Adipocyte (in vitro differentiated cells): ENCODE data around the gene RHOBTB3.
A peak's percentile ranks its signal among the peaks of the same experiment; 100 is the strongest.

Source experiments
- DNase-seq: peaks from one replicate; pipeline ENCODE4 v3.0.0-alpha.2; 2015; ENCODE audit warnings: low read depth
- H3K27me3 ChIP-seq: replicated peaks from 2 replicates; pipeline ENCODE4 v1.7.0; 2013; ENCODE audit warnings: mild to moderate bottlenecking, low read length, moderate library complexity; ENCODE audit not compliant: control insufficient read depth, insufficient read depth
- H3K36me3 ChIP-seq: 2 replicates; pipeline ENCODE4 v1.7.0; 2013; ENCODE audit warnings: low read length, mild to moderate bottlenecking, moderate library complexity; ENCODE audit not compliant: control insufficient read depth, insufficient read depth, severe bottlenecking
- H3K4me1 ChIP-seq: 2 replicates; pipeline ENCODE4 v1.7.0; 2013; ENCODE audit warnings: mild to moderate bottlenecking, low read length, moderate library complexity; ENCODE audit not compliant: control insufficient read depth, insufficient read depth
- H3K4me3 ChIP-seq: 2 replicates; pipeline ENCODE4 v1.7.0; 2013; ENCODE audit warnings: mild to moderate bottlenecking, low read length, moderate library complexity
- H3K9ac ChIP-seq: 2 replicates; pipeline ENCODE4 v1.7.0; 2013; ENCODE audit warnings: mild to moderate bottlenecking, low read length, moderate library complexity
- H3K9me3 ChIP-seq: 2 replicates; pipeline ENCODE4 v1.7.0; 2013; ENCODE audit warnings: mild to moderate bottlenecking, low read length, moderate library complexity; ENCODE audit not compliant: control insufficient read depth

Gene RHOBTB3

DNA sequence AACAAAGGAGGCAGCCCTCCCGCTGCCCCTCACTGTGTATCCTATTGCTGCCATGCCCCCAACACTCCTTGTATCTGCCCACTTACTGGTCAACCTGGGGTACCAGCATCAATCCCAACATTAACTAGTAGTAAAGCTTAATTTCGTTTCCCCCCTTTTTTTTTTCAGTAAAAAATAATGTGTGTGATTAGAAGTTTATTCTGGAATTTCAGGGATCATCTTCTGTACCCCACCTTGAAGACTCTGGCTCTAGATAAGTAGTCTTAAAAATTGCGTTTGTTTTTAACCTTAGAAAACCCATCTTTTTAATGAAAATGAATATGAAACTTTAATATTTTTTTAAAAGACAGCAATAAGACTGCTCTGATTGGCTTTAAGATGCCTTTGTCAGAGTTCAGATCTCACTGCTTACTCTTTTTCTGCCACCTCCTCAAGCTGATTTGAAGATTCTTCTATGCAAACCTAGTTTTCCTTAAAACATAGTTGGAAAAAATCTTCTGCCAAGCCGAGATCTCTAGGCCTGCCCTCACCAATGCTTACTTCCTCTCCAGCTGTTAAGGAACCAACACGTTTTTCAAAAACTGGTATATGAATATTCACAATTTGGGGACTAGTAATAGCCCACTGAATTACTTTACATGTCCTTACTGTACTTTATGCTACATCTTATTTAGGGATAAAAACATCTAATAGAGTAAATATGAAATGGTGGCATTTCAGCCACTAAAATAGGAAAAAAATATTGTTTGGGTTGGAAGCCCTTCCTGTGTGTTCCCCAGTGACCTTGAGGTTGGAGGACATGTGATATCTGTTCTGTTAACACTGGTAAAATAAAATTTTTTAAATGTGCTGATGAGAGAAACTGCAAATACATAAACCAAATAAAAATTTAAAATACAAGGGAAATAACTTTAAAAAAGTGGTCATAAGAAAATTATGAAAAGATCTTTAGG, 4.0 kb upstream of the RHOBTB3 start:
- Histone ChIP-seq H3K27me3 (no peaks in the 10 kb centered on the region), H3K4me3 (peak overlapping the region; percentile 61), H3K36me3 (no peaks in the 10 kb centered on the region), H3K4me1 (peaks cover 77% of the 10 kb centered on the region), H3K9me3 (no peaks in the 10 kb centered on the region), H3K9ac (peak overlapping the region; percentile 73)
- DNase-seq = no peak

DNA sequence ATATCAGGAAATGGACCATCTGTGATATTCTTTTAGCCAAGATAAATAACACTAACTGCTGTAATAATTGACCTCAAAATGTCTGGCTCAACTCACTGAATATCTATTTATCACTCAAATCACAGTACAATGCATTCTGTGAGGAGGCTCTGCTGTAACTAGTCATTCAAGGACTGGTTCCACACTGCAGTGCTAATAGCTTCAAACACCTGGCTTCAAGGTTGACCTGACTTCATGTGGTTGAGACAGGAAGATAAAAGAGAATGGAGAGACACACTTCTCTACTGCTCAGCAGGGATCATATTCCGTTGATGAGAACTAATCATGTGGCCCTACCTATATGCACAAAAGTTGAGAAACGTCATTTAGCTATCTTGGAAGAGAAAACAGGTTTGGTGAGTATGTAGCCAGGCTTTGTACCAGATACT, 3.4 kb upstream of the RHOBTB3 start:
- no peaks in the 10 kb centered on the region for H3K27me3 ChIP-seq
- peaks cover 76% of the 10 kb centered on the region for H3K4me1 ChIP-seq
- DNase-seq = no peak
- no peak overlapping the region for H3K4me3 ChIP-seq
- H3K9ac ChIP-seq = no peak overlapping the region
- no peaks in the 10 kb centered on the region for H3K9me3 ChIP-seq
- H3K36me3 ChIP-seq = no peaks in the 10 kb centered on the region

DNA sequence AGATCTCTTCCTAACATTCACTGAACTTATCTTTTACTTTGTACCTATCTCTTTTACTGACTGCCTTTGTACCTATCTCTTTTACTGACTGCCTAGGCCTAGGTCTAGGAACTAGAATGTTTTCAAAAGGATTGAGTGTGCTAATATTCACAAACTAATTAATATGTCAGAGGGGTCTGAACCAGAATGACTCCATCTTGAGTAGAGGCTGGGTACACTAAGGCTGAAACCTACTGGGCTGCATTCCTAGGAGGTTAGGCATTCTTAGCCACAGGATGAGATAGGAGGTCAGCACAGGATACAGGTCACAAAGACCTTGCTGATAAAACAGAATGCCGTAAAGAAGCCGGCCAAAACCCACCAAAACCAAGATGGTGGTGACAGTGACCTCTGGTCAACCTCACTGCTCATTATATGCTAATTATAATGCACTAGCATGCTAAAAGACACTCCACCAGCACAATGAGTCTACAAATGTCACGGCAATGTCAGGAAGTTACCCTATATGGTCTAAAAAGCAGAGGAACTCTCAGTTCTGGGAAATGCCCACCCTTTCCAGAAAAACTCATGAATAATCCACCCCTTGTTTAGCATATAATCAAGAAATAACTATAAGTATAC, 2.5 kb upstream of the RHOBTB3 start:
- no peak for DNase-seq
- Histone ChIP-seq H3K4me3 (no peak overlapping the region), H3K27me3 (no peaks in the 10 kb centered on the region)

DNA sequence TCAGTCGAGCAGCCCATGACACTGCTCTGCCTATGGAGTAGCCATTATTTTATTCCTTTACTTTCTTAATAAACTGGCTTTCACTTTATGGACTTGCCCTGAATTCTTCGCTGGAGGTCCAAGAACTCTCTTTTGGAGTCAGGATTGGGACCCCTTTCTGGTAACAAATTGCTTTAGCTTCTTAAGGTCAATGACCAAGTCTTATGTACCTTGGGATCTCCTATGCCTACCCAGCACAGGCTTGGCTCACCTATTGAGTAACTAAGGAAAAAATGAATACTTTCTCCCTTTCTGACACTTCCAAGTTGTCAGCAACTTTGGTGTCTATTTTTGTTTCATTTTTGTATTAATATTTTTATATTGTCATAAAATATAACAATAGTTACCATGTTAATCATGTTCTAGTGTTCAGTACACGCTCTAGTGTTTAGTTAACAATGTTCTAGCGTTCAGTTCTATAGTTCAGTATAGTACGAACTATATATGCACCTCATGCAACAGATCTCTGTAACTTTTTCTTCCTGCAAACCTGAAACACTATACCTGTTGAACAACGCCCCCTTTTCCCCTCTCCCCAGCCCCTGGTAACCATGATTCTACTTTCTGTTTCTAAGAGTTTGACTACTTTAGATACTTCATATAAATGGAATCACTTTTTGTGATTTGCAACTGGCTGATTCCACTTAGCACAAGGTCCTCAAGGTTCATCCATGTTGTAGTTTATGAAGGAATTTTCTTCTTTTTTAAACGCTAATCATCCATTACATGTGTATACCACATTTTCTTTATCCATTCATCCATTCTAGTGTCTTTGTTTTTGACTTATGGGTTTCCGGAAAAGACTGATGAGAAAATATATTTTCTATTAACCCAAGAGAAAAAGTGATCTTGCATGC, 1.8 kb upstream of the RHOBTB3 start:
- Histone ChIP-seq H3K36me3 (no peaks in the 10 kb centered on the region), H3K4me3 (peak overlapping the region; percentile 99), H3K9ac (peak overlapping the region; percentile 99), H3K27me3 (no peaks in the 10 kb centered on the region), H3K4me1 (peaks cover 67% of the 10 kb centered on the region), H3K9me3 (no peaks in the 10 kb centered on the region)
- no peak for DNase-seq

More for the DNA sequence above, 2.5 kb upstream of the RHOBTB3 start:
- Histone ChIP-seq H3K9me3 (no peaks in the 10 kb centered on the region), H3K4me1 (peaks cover 70% of the 10 kb centered on the region), H3K9ac (no peak overlapping the region), H3K36me3 (no peaks in the 10 kb centered on the region)

DNA sequence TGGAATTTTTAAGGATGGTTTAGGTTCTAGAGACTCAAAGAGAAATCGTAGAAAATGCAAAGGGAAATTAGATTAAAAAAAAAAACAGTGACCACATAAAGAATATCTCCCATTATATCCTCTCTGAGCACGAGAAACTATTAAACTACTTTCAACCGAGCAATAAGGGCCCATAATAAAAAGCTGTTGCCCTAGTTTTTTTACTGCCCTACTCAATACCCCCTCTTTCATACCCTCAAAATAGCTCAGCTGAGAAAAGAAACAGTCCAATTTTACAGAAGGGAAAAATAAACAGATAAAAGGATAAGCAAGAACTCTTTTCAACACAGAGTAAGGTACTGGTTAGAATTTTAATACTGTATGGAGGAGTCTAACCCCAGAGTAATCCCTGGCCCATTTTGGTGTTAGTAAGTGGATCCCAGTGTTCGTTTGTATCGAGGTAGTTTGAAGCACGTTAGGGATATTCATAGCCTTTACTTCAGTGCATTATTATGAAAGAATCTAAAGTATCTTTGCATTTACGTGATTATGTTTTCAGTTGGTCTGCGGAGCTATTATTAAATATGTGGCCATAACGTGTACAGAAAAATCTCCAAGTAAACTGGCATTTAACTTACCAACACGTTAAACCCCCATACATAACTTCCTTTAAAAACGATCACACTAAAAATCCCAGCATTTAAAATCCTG, 980 bp upstream of the RHOBTB3 start:
- peak overlapping the region; percentile 99 for H3K9ac ChIP-seq
- no peaks in the 10 kb centered on the region for H3K27me3 ChIP-seq
- H3K9me3 ChIP-seq = no peaks in the 10 kb centered on the region
- peak overlapping the region; percentile 99 for H3K4me3 ChIP-seq
- peaks cover 67% of the 10 kb centered on the region for H3K4me1 ChIP-seq
- no peaks in the 10 kb centered on the region for H3K36me3 ChIP-seq
- DNase-seq = no peak

DNA sequence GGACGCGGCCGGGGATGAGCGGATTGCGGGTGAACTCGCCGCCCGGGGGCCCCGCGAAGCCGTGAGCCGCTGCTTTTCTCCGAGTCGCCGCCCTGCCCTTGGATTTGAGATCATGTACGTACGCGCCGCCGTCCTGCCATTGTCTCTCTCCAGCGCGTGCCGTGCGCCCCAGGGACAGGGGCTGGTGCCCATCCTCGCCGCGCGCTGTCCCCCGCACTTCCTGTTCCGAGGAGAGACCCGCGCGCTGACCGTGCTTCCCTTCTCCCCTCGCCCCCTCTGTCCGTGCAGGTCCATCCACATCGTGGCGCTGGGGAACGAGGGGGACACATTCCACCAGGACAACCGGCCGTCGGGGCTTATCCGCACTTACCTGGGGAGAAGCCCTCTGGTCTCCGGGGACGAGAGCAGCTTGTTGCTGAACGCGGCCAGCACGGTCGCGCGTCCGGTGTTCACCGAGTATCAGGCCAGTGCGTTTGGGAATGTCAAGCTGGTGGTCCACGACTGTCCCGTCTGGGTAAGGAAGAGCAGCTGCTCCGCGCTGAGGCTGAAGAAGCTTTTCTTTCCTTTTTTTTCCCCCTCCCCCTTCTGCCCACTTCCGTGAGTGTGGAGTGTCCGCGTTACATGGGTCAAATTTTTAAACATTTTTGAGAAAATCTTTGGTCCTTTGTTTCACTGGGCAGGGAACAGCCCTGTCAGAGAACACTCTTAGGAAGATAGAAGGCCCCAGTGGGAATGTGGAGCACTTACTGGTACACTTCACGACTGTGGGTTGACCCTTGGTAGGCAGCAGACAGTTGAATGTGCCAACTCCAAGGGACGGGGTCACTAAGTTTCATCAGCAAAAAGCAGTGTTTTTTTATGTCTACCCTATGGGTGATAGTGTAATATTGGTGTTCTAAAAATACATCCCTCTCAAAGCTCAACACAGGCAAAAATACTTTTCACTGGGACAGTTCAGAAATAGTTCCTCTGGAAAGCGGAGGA, 727 bp downstream of the RHOBTB3 start:
- Histone ChIP-seq H3K9me3 (no peaks in the 10 kb centered on the region), H3K9ac (peak overlapping the region; percentile 99), H3K27me3 (no peaks in the 10 kb centered on the region), H3K36me3 (peaks cover 7% of the 10 kb centered on the region), H3K4me1 (peaks cover 66% of the 10 kb centered on the region), H3K4me3 (peak overlapping the region; percentile 99)
- DNase-seq = peak; percentile 56

DNA sequence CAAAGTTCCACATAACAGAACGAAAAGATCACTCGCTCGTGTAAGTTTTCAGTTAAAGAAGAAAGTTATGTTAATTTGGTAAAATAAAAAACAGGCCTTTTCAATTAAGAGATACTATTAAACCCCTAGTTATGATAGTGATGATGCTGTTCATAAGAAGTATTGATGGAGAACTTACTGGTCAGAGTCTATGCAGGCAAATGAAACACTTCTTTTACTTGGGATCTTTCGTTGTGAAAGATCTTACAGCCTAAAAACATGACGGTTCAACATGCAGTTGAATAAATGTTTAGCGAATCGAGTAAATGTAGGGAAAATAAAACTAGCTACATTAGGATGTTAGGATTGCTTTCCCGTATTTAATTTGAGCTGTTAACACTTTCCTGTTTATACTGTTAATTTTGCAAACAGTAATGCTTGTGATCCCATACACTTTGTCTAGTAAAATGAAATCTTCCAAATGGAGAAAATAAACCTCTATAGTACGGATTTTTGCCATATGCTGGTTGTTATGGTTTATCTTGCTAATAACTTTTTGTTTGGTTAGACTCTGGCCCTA, 2.0 kb downstream of the RHOBTB3 start:
- Histone ChIP-seq H3K27me3 (no peaks in the 10 kb centered on the region), H3K4me3 (peak overlapping the region; percentile 99), H3K9me3 (no peaks in the 10 kb centered on the region), H3K36me3 (peaks cover 20% of the 10 kb centered on the region), H3K4me1 (peaks cover 58% of the 10 kb centered on the region), H3K9ac (peak overlapping the region; percentile 99)
- peak; percentile 19 for DNase-seq

DNA sequence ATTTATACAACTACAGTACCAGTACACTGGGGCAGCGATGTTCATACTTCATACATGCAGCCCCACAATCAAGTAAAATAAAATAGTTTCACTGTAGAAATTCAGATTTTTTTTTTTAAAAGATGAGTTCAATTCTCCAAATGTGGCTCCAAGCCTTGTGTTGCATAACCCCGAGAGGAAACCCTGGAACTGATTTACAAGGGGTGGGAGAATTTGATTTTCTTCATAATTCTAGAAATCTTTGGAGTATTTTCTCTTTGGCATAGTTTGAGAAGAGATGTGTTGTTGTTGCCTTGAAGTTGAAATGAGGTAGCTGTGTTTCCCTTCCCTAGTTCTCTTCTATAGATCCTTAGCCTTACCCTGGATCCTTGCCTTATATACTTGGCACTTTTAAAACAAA, 3.1 kb downstream of the RHOBTB3 start:
- peak overlapping the region; percentile 99 for H3K4me3 ChIP-seq
- H3K36me3 ChIP-seq = peaks cover 30% of the 10 kb centered on the region
- H3K27me3 ChIP-seq = no peaks in the 10 kb centered on the region
- peak overlapping the region; percentile 99 for H3K9ac ChIP-seq
- no peaks in the 10 kb centered on the region for H3K9me3 ChIP-seq
- no peak for DNase-seq
- H3K4me1 ChIP-seq = peaks cover 48% of the 10 kb centered on the region

DNA sequence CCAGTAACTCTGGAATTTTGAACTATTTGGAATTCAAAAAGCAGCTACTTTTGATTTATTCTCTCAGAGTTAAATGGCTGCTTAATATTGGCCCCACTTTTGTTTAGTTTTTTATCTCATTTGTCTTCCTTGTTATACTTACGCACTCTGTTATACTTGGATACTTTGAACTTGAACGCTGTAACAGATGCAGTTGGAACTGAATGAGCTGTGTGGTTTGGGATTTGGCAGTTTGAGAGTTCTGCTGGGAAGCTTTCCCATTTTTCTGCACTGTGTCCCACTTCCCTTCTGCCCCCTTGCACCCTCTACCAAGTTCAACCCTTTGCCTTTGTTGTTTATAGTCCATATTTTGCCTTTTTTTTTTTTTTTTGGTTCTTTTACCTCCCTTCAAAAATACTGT, 3.8 kb downstream of the RHOBTB3 start:
- peaks cover 42% of the 10 kb centered on the region for H3K4me1 ChIP-seq
- peaks cover 37% of the 10 kb centered on the region for H3K36me3 ChIP-seq
- peak overlapping the region; percentile 99 for H3K4me3 ChIP-seq
- no peaks in the 10 kb centered on the region for H3K27me3 ChIP-seq
- no peaks in the 10 kb centered on the region for H3K9me3 ChIP-seq
- peak overlapping the region; percentile 99 for H3K9ac ChIP-seq
- DNase-seq = no peak
